ENCODE measurements around the gene OLFM1. TPM values are rescaled to one million over a fixed set of nuclear protein-coding genes. Genes with fewer than 3 reads are reported as not detected.

Gene OLFM1
- total RNA-seq, 4 donors from 2014 or later = 0.64 to 17.5 (median 10.9) TPM

GRCh38 chr9:135154050-135154615, 66.7 kb downstream of the OLFM1 start:
- no peaks in the 10 kb centered on the region for H3K9me3 ChIP-seq
- TF ChIP-seq, protein P1, sequence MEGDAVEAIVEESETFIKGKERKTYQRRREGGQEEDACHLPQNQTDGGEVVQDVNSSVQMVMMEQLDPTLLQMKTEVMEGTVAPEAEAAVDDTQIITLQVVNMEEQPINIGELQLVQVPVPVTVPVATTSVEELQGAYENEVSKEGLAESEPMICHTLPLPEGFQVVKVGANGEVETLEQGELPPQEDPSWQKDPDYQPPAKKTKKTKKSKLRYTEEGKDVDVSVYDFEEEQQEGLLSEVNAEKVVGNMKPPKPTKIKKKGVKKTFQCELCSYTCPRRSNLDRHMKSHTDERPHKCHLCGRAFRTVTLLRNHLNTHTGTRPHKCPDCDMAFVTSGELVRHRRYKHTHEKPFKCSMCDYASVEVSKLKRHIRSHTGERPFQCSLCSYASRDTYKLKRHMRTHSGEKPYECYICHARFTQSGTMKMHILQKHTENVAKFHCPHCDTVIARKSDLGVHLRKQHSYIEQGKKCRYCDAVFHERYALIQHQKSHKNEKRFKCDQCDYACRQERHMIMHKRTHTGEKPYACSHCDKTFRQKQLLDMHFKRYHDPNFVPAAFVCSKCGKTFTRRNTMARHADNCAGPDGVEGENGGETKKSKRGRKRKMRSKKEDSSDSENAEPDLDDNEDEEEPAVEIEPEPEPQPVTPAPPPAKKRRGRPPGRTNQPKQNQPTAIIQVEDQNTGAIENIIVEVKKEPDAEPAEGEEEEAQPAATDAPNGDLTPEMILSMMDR (IDR thresholded peaks at IDR 0.05) = no peak
- no peak for TF ChIP-seq POLR2A (IDR thresholded peaks at IDR 0.05)
- DNase-seq = no peak
- H3K27ac ChIP-seq = no peak overlapping the region
- peaks cover 0 to 57% (median 0%) of the 10 kb centered on the region in 4 donors for H3K27me3 ChIP-seq
- peaks cover 0 to 7% (median 2%) of the 10 kb centered on the region in 3 donors for H3K4me1 ChIP-seq
- no peaks in the 10 kb centered on the region for H3K36me3 ChIP-seq
- 67 to 81% methylated on average over 6 to 7 of the region's 11 CpGs for WGBS, 2 donors
- intact Hi-C loops (cut with DNase I) = no loop called here
- H3K4me3 ChIP-seq = no peak overlapping the region

- H3K27me3 ChIP-seq = peaks cover 0 to 70% (median 0%) of the 10 kb centered on the region in 4 donors
- WGBS, 2 donors = 56% methylated on average over 3 of the region's 6 CpGs; no CpG with 5 or more reads in 1 of the 2 donors
- intact Hi-C loops (cut with DNase I) = no loop called here
Measured at GRCh38 chr9:135155396-135155795, 67.9 kb downstream of the OLFM1 start.

GRCh38 chr9:135156525-135157510, 69.3 kb downstream of the OLFM1 start:
- H3K4me3 ChIP-seq = no peak overlapping the region
- no peaks in the 10 kb centered on the region for H3K36me3 ChIP-seq
- no peak for TF ChIP-seq POLR2A (IDR thresholded peaks at IDR 0.05)
- TF ChIP-seq, protein P1 (IDR thresholded peaks at IDR 0.05) = no peak
- WGBS, 2 donors = 36 to 74% methylated on average over 7 to 14 of the region's 20 CpGs
- DNase-seq = no peak
- H3K27ac ChIP-seq = no peak overlapping the region
- peaks cover 0 to 7% (median 2%) of the 10 kb centered on the region in 3 donors for H3K4me1 ChIP-seq
- H3K27me3 ChIP-seq = peaks cover 0 to 65% (median 0%) of the 10 kb centered on the region in 4 donors
- H3K9me3 ChIP-seq = no peaks in the 10 kb centered on the region
- intact Hi-C loops (cut with DNase I) = no loop called here

More at GRCh38 chr9:135155396-135155795, 67.9 kb downstream of the OLFM1 start:
- Histone ChIP-seq H3K9me3 (no peaks in the 10 kb centered on the region), H3K27ac (no peak overlapping the region), H3K36me3 (no peaks in the 10 kb centered on the region), H3K4me1 (peaks cover 0 to 7% (median 2%) of the 10 kb centered on the region in 3 donors), H3K4me3 (no peak overlapping the region)
- no peak for DNase-seq
- TF ChIP-seq POLR2A (IDR thresholded peaks at IDR 0.05) = no peak
- TF ChIP-seq, protein P1 (IDR thresholded peaks at IDR 0.05) = no peak

DNA sequence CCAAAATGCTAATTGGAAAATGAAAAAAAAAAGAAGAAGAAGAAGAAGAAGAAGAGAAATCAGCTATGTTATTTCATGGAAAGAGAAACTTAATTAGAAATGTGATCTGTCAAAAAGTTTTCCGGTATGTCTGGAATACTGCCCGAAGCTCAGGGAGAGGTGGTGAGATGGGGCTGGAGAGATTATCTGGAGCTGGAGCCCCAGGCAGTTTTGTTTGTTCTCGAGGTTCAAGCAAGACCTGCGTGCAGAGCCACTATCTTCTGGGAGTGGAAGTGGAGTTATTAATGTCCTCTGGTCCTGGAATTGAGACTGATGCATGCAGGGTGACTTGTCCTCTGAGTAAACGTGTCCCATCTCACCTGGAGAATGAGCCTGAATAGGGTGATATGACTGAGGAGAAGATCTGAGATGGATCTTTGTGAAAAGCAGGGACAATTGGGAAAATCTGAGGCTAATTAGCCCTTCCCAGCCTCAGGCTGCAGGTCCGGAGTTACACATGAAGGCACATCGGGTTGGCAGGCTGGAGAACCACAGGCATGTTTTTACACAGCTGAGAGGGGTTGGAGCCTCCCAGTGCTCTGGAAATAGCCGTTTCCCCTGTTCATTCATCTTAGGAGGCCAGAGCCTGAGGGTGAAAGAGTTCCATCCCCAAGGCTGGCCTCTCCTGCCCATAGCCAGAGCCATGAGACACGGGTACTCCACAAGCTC, 70.5 kb downstream of the OLFM1 start:
- no peak for DNase-seq
- H3K9me3 ChIP-seq = no peaks in the 10 kb centered on the region
- peaks cover 0 to under 1% (median 0%) of the 10 kb centered on the region in 3 donors for H3K4me1 ChIP-seq
- H3K36me3 ChIP-seq = no peaks in the 10 kb centered on the region
- TF ChIP-seq POLR2A (IDR thresholded peaks at IDR 0.05) = no peak
- TF ChIP-seq, protein P1 (IDR thresholded peaks at IDR 0.05) = no peak
- intact Hi-C loops (cut with DNase I) = no loop called here
- 67 to 69% methylated on average over 8 to 9 of the region's 9 CpGs for WGBS, 2 donors
- H3K27ac ChIP-seq = no peak overlapping the region
- peaks cover 0 to 62% (median 0%) of the 10 kb centered on the region in 4 donors for H3K27me3 ChIP-seq
- H3K4me3 ChIP-seq = no peak overlapping the region

Data from esophagus squamous epithelium (tissue), 5 donors.